HEK293 (cell line): ENCODE measurements around the gene LRRC74A.

Experiments
- CTCF ChIA-PET: fragments of 350-600 bp; formaldehyde crosslinking; extraction: SDS; loops from one replicate; lab custom pipeline; 2021; ENCODE audit warnings: antibody characterized with exemption; lab: Yijun Ruan, JAX
- POLR2A ChIA-PET: fragments of 300-600 bp; formaldehyde crosslinking; extraction: SDS; loops from one replicate; lab custom pipeline; 2020; ENCODE audit warnings: antibody characterized with exemption, inconsistent platforms; lab: Yijun Ruan, JAX
- H3K27ac ChIP-seq: fragments of 200-500 bp; sonication (Bioruptor generic); 2 replicates; pipeline ENCODE4 v1.5.1; 2014; ENCODE audit warnings: low read depth, low read length, control low read depth, inconsistent platforms; ENCODE audit errors: extremely low read depth
- H3K36me3 ChIP-seq, 2 experiments: fragments of 200-500 bp in 1 of 2; sonication (Bioruptor generic) in 1 of 2; 1 replicate in 1 of 2; 2 replicates in 1 of 2; pipeline ENCODE4 v1.5.1; 2014 to 2017; ENCODE audit warnings: inconsistent platforms in 2 of 2, low read length in 2 of 2; ENCODE audit not compliant: control insufficient read depth in 2 of 2, insufficient read depth in 1 of 2
- H3K4me1 ChIP-seq: fragments of 200-500 bp; sonication (Bioruptor generic); 2 replicates; pipeline ENCODE4 v1.5.1; 2014; ENCODE audit warnings: mild to moderate bottlenecking, low read length, inconsistent platforms; ENCODE audit not compliant: control insufficient read depth, insufficient read depth
- H3K4me3 ChIP-seq: 2 replicates; pipeline ENCODE4 v1.5.1; 2011; ENCODE audit warnings: low read depth, mild to moderate bottlenecking, control low read depth, low read length, moderate library complexity
- H3K9me3 ChIP-seq: fragments of 200-500 bp; sonication (Bioruptor generic); 2 replicates; pipeline ENCODE4 v1.5.1; 2014; ENCODE audit warnings: low read depth, low read length, inconsistent platforms; ENCODE audit not compliant: control insufficient read depth, insufficient read depth
- GLIS1 ChIP-seq: fragments of 450-650 bp; formaldehyde crosslinking; IDR thresholded peaks from 2 replicates; pipeline ENCODE4 v1.5.1; 2016; ENCODE audit warnings: missing biosample characterization, missing genetic modification characterization
- KLF1 ChIP-seq: fragments of 450-650 bp; formaldehyde crosslinking; IDR thresholded peaks from 2 replicates; pipeline ENCODE4 v1.5.1; 2016; ENCODE audit warnings: missing biosample characterization, missing genetic modification characterization
- PRDM1 ChIP-seq: fragments of 450-650 bp; formaldehyde crosslinking; IDR thresholded peaks from 2 replicates; pipeline ENCODE4; 2016; ENCODE audit warnings: missing biosample characterization, missing genetic modification characterization
- ZBTB17 ChIP-seq: fragments of 450-650 bp; formaldehyde crosslinking; IDR thresholded peaks from 2 replicates; pipeline ENCODE4 v1.5.1; 2016; ENCODE audit warnings: missing biosample characterization, missing genetic modification characterization
- ZBTB8A ChIP-seq: fragments of 450-650 bp; formaldehyde crosslinking; IDR thresholded peaks from 2 replicates; pipeline ENCODE4 v1.5.1; 2016; ENCODE audit warnings: missing biosample characterization, missing genetic modification characterization
- ZFHX2 ChIP-seq: fragments of 450-650 bp; formaldehyde crosslinking; conservative IDR thresholded peaks from 2 replicates; pipeline ENCODE4 v1.5.1; 2016; ENCODE audit warnings: missing biosample characterization, missing genetic modification characterization
- ZIC2 ChIP-seq: fragments of 450-650 bp; formaldehyde crosslinking; IDR thresholded peaks from 2 replicates; pipeline ENCODE4 v1.5.1; 2016; ENCODE audit warnings: missing biosample characterization, missing genetic modification characterization
- ZNF211 ChIP-seq: fragments of 450-650 bp; formaldehyde crosslinking; IDR thresholded peaks from 2 replicates; pipeline ENCODE4 v1.5.1; 2016; ENCODE audit warnings: low read depth, missing biosample characterization, missing genetic modification characterization
- ZNF324 ChIP-seq: fragments of 450-650 bp; formaldehyde crosslinking; IDR thresholded peaks from 2 replicates; pipeline ENCODE4 v1.5.1; 2016; ENCODE audit warnings: missing biosample characterization, missing genetic modification characterization
- ZNF341 ChIP-seq: fragments of 450-650 bp; formaldehyde crosslinking; IDR thresholded peaks from 2 replicates; pipeline ENCODE4; 2016; ENCODE audit warnings: low read depth, missing biosample characterization, missing genetic modification characterization
- ZNF37A ChIP-seq: fragments of 450-650 bp; IDR thresholded peaks from 2 replicates; pipeline ENCODE4 v1.5.1; 2018; ENCODE audit warnings: missing biosample characterization, missing genetic modification characterization
- ZNF530 ChIP-seq: fragments of 450-650 bp; formaldehyde crosslinking; IDR thresholded peaks from 2 replicates; pipeline ENCODE4 v1.5.1; 2016; ENCODE audit warnings: low read depth, missing biosample characterization, missing genetic modification characterization
- ZNF623 ChIP-seq: fragments of 450-650 bp; formaldehyde crosslinking; IDR thresholded peaks from 2 replicates; pipeline ENCODE4 v1.5.1; 2016; ENCODE audit warnings: missing biosample characterization, missing genetic modification characterization
- ZNF830 ChIP-seq: fragments of 450-650 bp; IDR thresholded peaks from 2 replicates; pipeline ENCODE4 v1.5.0; 2018; ENCODE audit warnings: missing biosample characterization, missing genetic modification characterization, low read depth, mild to moderate bottlenecking, moderate library complexity
- TF ChIP-seq, protein P1 (sequence below): fragments of 450-650 bp; formaldehyde crosslinking; IDR thresholded peaks from 2 replicates; pipeline ENCODE4 v1.5.1; 2017; ENCODE audit warnings: missing biosample characterization, mild to moderate bottlenecking, missing genetic modification characterization, moderate library complexity
- TF ChIP-seq, protein P2 (sequence below): fragments of 450-650 bp; formaldehyde crosslinking; conservative IDR thresholded peaks from 2 replicates; pipeline ENCODE4 v1.5.1; 2016; ENCODE audit warnings: low read depth, missing biosample characterization, missing genetic modification characterization

The LRRC74A gene

DNA sequence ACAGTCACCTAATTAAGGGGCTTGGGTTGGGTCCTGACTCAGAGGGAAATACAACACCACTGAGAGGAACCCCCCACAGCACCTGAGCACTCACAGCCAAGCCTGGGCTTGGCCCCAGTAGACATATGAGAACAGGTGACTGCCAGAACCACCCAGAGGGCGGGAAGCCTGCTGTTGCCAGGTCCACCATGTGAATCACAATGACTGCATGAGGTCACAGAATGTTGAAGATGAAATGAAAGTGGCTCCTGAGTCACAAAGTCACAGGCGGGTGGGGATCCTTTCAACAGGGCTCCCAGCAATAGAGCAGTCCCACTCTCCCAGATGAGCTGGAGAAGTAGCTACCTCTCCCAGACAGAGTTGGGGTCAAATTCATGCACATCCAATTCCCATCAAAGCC lies at the start of gene LRRC74A:
Gene LRRC74A (plus strand): TSS at position 287 of the 400 bp plus-strand sequence. CDS start 290 bp downstream, outside the sequence.
- H3K4me1 ChIP-seq: no peaks in the 10 kb centered on the region
- ChIA-PET CTCF (interaction anchor here (1.0 kb wide), 1 partner anchor 42 kb away, joined by 3 read pairs; no protein-coding TSS in a partner anchor), POLR2A (no interaction called here)
- no peak within 1 kb of the TSS for H3K4me3 ChIP-seq
- no peaks in the 10 kb centered on the region for H3K36me3 ChIP-seq
- no peak within 1 kb of the TSS for H3K27ac ChIP-seq
- no peaks in the 10 kb centered on the region for H3K9me3 ChIP-seq
- peak; percentile 42; the same call in 1 of the 2 replicates for TF ChIP-seq KLF1 (tag by site-specific recombination)
- no peak for TF ChIP-seq ZNF341

DNA sequence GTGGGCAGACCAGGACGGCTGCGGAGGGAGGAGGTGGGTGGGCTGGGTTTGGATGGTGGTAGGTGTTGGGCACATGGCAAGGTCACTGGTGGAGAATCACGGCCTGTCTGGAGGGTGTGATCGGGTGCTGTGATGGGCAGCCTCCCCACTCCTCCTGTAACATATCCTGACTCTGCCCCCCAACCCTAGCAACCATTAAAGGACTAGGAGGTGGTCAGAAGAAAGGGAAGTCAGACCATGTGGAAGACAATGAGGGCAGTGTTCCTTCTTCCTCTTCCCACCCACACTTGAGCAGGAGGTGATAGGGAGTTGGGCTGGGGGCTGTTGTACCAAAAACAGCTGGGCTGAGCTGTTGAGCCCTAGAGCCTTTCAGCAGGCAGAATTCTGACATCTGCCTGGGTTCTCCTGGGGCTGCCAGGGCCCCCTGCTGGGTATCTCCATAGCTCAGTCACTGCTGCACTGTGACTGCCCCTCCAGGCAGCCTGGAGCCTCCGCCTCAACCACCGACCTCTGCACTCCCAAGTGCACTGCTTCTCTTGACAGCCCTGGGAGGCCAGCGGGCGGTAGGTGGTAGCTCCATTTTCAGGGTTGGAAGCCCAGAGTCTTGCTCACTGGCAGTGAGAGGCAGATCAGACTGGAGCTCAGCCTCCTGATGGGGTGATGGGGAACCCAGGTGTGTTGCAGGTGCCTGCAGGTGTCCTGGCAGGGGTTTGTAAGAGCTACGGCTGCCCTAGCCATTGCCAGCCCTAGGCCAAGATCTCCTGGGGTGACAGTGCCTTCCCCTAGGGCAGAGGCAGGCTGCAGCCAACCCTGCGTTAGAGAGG lies 49.6 kb upstream of the LRRC74A start:
- POLR2A ChIA-PET: no interaction called here
- 0 out of 2 replicates have a peak, but pooled peaks cover 2% of the 10 kb centered on the region for H3K4me1 ChIP-seq
- H3K9me3 ChIP-seq: no peaks in the 10 kb centered on the region
- TF ChIP-seq ZBTB8A (tag by site-specific recombination) (peak; percentile 48; the same call in 1 of the 2 replicates), GLIS1 (tag by site-specific recombination) (peak; percentile 44; the same call in 1 of the 2 replicates), ZNF830 (tag by site-specific recombination) (no peak), ZIC2 (tag by site-specific recombination) (peak; percentile 90), ZBTB17 (no peak), ZFHX2 (tag by site-specific recombination) (0 out of 2 replicates have a peak, but pooled peaks have one; percentile 15)
- TF ChIP-seq, protein P1, sequence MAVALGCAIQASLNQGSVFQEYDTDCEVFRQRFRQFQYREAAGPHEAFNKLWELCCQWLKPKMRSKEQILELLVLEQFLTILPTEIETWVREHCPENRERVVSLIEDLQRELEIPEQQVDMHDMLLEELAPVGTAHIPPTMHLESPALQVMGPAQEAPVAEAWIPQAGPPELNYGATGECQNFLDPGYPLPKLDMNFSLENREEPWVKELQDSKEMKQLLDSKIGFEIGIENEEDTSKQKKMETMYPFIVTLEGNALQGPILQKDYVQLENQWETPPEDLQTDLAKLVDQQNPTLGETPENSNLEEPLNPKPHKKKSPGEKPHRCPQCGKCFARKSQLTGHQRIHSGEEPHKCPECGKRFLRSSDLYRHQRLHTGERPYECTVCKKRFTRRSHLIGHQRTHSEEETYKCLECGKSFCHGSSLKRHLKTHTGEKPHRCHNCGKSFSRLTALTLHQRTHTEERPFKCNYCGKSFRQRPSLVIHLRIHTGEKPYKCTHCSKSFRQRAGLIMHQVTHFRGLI: 0 out of 2 replicates have a peak, but pooled peaks have one; percentile 29
- H3K27ac ChIP-seq: no peak overlapping the region
- peaks cover 0 to 30% of the 10 kb centered on the region in 2 experiments; a peak in 1 of 3 replicates for H3K36me3 ChIP-seq
- CTCF ChIA-PET: interaction anchor here (1.0 to 3.6 kb wide), 4 partner anchors 9 to 66 kb away, joined by 3 to 14 read pairs (median 4); no protein-coding TSS in a partner anchor
- H3K4me3 ChIP-seq: no peak overlapping the region

DNA sequence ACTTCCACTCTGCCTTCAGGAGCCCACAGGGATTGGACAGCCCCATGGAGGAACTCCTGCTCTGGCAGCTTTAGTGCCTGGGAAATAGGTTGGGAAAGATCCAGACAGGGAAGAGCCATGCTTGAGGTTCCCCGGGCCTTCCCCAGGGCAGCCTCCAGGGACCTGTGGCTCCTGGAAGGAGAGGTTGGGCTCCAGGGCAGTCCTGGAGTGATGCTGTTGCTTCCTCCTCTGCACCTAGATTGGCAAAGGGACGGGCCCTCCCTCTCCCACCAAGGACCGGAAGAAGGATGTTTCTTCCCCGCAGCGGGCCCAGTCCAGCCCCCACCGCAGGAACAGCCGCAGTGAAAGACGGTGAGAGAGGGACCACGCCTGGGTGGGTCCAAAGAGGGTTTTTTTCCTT lies 48.5 kb upstream of the LRRC74A start:
- Histone ChIP-seq H3K36me3 (peaks cover 0 to 41% of the 10 kb centered on the region in 2 experiments; a peak in 1 of 3 replicates), H3K4me3 (no peak overlapping the region), H3K4me1 (0 out of 2 replicates have a peak, but pooled peaks cover 2% of the 10 kb centered on the region), H3K9me3 (no peaks in the 10 kb centered on the region), H3K27ac (no peak overlapping the region)
- ChIA-PET CTCF (interaction anchor here (0.6 to 1.1 kb wide), 4 partner anchors 8 to 146 kb away, joined by 3 to 5 read pairs (median 4); no protein-coding TSS in a partner anchor), POLR2A (no interaction called here)
- no peak for TF ChIP-seq ZNF211 (tag by site-specific recombination)
- TF ChIP-seq PRDM1 (tag by site-specific recombination): no peak
- TF ChIP-seq, protein P2, sequence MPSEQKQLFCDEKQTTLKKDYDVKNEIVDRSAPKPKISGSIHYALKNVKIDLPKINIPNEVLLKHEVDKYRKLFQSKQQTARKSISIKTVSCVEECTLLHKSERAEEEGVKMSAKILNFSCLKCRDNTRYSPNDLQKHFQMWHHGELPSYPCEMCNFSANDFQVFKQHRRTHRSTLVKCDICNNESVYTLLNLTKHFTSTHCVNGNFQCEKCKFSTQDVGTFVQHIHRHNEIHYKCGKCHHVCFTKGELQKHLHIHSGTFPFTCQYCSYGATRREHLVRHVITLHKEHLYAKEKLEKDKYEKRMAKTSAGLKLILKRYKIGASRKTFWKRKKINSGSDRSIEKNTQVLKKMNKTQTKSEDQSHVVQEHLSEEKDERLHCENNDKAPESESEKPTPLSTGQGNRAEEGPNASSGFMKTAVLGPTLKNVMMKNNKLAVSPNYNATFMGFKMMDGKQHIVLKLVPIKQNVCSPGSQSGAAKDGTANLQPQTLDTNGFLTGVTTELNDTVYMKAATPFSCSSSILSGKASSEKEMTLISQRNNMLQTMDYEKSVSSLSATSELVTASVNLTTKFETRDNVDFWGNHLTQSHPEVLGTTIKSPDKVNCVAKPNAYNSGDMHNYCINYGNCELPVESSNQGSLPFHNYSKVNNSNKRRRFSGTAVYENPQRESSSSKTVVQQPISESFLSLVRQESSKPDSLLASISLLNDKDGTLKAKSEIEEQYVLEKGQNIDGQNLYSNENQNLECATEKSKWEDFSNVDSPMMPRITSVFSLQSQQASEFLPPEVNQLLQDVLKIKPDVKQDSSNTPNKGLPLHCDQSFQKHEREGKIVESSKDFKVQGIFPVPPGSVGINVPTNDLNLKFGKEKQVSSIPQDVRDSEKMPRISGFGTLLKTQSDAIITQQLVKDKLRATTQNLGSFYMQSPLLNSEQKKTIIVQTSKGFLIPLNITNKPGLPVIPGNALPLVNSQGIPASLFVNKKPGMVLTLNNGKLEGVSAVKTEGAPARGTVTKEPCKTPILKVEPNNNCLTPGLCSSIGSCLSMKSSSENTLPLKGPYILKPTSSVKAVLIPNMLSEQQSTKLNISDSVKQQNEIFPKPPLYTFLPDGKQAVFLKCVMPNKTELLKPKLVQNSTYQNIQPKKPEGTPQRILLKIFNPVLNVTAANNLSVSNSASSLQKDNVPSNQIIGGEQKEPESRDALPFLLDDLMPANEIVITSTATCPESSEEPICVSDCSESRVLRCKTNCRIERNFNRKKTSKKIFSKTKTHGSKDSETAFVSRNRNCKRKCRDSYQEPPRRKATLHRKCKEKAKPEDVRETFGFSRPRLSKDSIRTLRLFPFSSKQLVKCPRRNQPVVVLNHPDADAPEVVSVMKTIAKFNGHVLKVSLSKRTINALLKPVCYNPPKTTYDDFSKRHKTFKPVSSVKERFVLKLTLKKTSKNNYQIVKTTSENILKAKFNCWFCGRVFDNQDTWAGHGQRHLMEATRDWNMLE (tag by site-specific recombination): no peak
- no peak for TF ChIP-seq ZNF623 (tag by site-specific recombination)
- no peak for TF ChIP-seq ZNF37A
- TF ChIP-seq ZNF530 (tag by site-specific recombination): no peak
- no peak for TF ChIP-seq ZNF324 (tag by site-specific recombination)
